IMR-90 (cell line): Measurements from ENCODE around the gene TENT5A. TPM values are rescaled to one million over a fixed set of nuclear protein-coding genes. Genes with fewer than 3 reads are reported as not detected.
A peak's percentile ranks its signal among the peaks of the same experiment; 100 is the strongest.

Experiments
- ATAC-seq: fragments of 200-7000 bp; cut with Tn5 transposase; 2 replicates; pipeline ENCODE4 v1.9.1; 2020; ENCODE audit warnings: low read depth, mild to moderate bottlenecking, moderate library complexity
- BruUV-seq: library from RNA; stranded (reverse); fragments of 400-500 nt; replicated peaks from 2 replicates; lab custom pipeline; 2021; lab: Mats Ljungman, UMichigan
- CTCF ChIA-PET: fragments of 300-600 bp; formaldehyde crosslinking; extraction: SDS; loops from one replicate; lab custom pipeline; 2021; ENCODE audit warnings: antibody characterized with exemption; lab: Yijun Ruan, JAX
- POLR2A ChIA-PET: fragments of 300-600 bp; sonication (Branson Sonifier 250); formaldehyde crosslinking; loops from one replicate; lab custom pipeline; 2022; ENCODE audit warnings: antibody characterized with exemption; ENCODE audit not compliant: unreplicated experiment; lab: Charles Lee
- DNase-seq: peaks from one replicate; pipeline ENCODE4 v3.0.0; 2013
- H2AFZ ChIP-seq: replicated peaks from 2 replicates; pipeline ENCODE3; 2013; ENCODE audit warnings: low read length, mild to moderate bottlenecking; ENCODE audit not compliant: poor library complexity
- H2AK5ac ChIP-seq: 2 replicates; pipeline ENCODE4 v1.6.1; 2013; ENCODE audit warnings: low read depth, low read length, inconsistent platforms
- H2AK9ac ChIP-seq: replicated peaks from 2 replicates; pipeline ENCODE3; 2013; ENCODE audit warnings: mild to moderate bottlenecking, low read depth, low read length, moderate library complexity; ENCODE audit not compliant: poor library complexity
- H2BK120ac ChIP-seq: 2 replicates; pipeline ENCODE4 v1.6.1; 2013; ENCODE audit warnings: low read depth, low read length, inconsistent platforms
- H2BK15ac ChIP-seq: 3 replicates; pipeline ENCODE4 v1.6.1; 2013; ENCODE audit warnings: low read depth, low read length, inconsistent platforms
- H2BK20ac ChIP-seq: 2 replicates; pipeline ENCODE4 v1.6.1; 2013; ENCODE audit warnings: low read depth, mild to moderate bottlenecking, inconsistent platforms, low read length, moderate library complexity
- H2BK5ac ChIP-seq: 2 replicates; pipeline ENCODE4 v1.6.1; 2013; ENCODE audit warnings: mild to moderate bottlenecking, low read depth, low read length, inconsistent platforms; ENCODE audit not compliant: poor library complexity, severe bottlenecking
- H3K14ac ChIP-seq: replicated peaks from 2 replicates; pipeline ENCODE4 v1.6.1; 2013; ENCODE audit warnings: low read depth, low read length, inconsistent platforms
- H3K18ac ChIP-seq: 2 replicates; pipeline ENCODE4 v1.6.1; 2013; ENCODE audit warnings: low read depth, low read length, control low read depth
- H3K23ac ChIP-seq: 2 replicates; pipeline ENCODE4 v1.6.1; 2013; ENCODE audit warnings: low read depth, low read length, inconsistent platforms
- H3K27ac ChIP-seq: 2 replicates; pipeline ENCODE4 v1.5.1; 2013; ENCODE audit warnings: mild to moderate bottlenecking, control low read depth, low read length; ENCODE audit not compliant: insufficient read depth
- H3K27me3 ChIP-seq: 2 replicates; pipeline ENCODE4 v1.6.1; 2013; ENCODE audit warnings: low read length; ENCODE audit not compliant: control insufficient read depth, insufficient read depth
- H3K36me3 ChIP-seq: 2 replicates; pipeline ENCODE4 v1.6.1; 2013; ENCODE audit warnings: low read length, mixed read lengths; ENCODE audit not compliant: control insufficient read depth, insufficient read depth
- H3K4ac ChIP-seq: 2 replicates; pipeline ENCODE4 v1.6.1; 2013; ENCODE audit warnings: low read depth, low read length, inconsistent platforms
- H3K4me1 ChIP-seq: 2 replicates; pipeline ENCODE4 v1.6.1; 2013; ENCODE audit warnings: low read length, mixed read lengths; ENCODE audit not compliant: control insufficient read depth, insufficient read depth
- H3K4me2 ChIP-seq: 2 replicates; pipeline ENCODE4 v1.6.1; 2013; ENCODE audit warnings: low read depth, mild to moderate bottlenecking, control low read depth, low read length, moderate library complexity
- H3K4me3 ChIP-seq: 2 replicates; pipeline ENCODE4 v1.5.1; 2013; ENCODE audit warnings: low read depth, mild to moderate bottlenecking, control low read depth, low read length, moderate library complexity; ENCODE audit not compliant: insufficient read depth
- H3K56ac ChIP-seq: 2 replicates; pipeline ENCODE4 v1.6.1; 2013; ENCODE audit warnings: low read length, inconsistent platforms; ENCODE audit not compliant: insufficient read depth; ENCODE audit errors: extremely low read depth
- H3K79me1 ChIP-seq, 2 experiments: 2 replicates each; pipeline ENCODE4 v1.6.1; 2013; ENCODE audit warnings: low read length in 2 of 2, inconsistent platforms in 1 of 2, low read depth in 1 of 2
- H3K9ac ChIP-seq: 2 replicates; pipeline ENCODE4 v1.6.1; 2013; ENCODE audit warnings: low read depth, low read length, control low read depth
- H3K9me1 ChIP-seq: 2 replicates; pipeline ENCODE4 v1.6.1; 2013; ENCODE audit warnings: low read length, inconsistent platforms; ENCODE audit not compliant: insufficient read depth
- H3K9me3 ChIP-seq: 2 replicates; pipeline ENCODE4 v1.6.1; 2013; ENCODE audit warnings: low read length; ENCODE audit not compliant: control insufficient read depth, insufficient read depth
- H4K20me1 ChIP-seq: 2 replicates; pipeline ENCODE4 v1.6.1; 2013; ENCODE audit warnings: low read length, inconsistent platforms; ENCODE audit not compliant: insufficient read depth
- H4K5ac ChIP-seq: 2 replicates; pipeline ENCODE4 v1.6.1; 2013; ENCODE audit warnings: mild to moderate bottlenecking, low read depth, low read length, control low read depth
- H4K8ac ChIP-seq, 2 experiments: 2 replicates each; pipeline ENCODE4 v1.6.1; 2013; ENCODE audit warnings: low read depth in 2 of 2, low read length in 2 of 2, control low read depth in 1 of 2, inconsistent platforms in 1 of 2
- H4K91ac ChIP-seq: 2 replicates; pipeline ENCODE4 v1.6.1; 2013; ENCODE audit warnings: low read depth, low read length, inconsistent platforms; ENCODE audit not compliant: insufficient read depth
- BHLHE40 ChIP-seq: fragments of 150-350 bp; IDR thresholded peaks from 2 replicates; pipeline ENCODE4 v1.6.1; 2016; ENCODE audit warnings: mild to moderate bottlenecking, low read depth, low read length
- CEBPB ChIP-seq: IDR thresholded peaks from 2 replicates; pipeline ENCODE4 v1.6.1; 2012; ENCODE audit warnings: low read depth, low read length, improper control_type of control experiment
- CHD1 ChIP-seq: IDR thresholded peaks from 2 replicates; pipeline ENCODE4 v1.6.1; 2012; ENCODE audit warnings: low read depth, low read length, improper control_type of control experiment
- FOS ChIP-seq: fragments of 150-350 bp; IDR thresholded peaks from 2 replicates; pipeline ENCODE4 v1.6.1; 2016; ENCODE audit warnings: low read depth, low read length
- MAFK ChIP-seq: IDR thresholded peaks from 2 replicates; pipeline ENCODE4 v1.6.1; 2012; ENCODE audit warnings: low read depth, low read length, improper control_type of control experiment
- MXI1 ChIP-seq: IDR thresholded peaks from 2 replicates; pipeline ENCODE4 v1.6.1; 2012; ENCODE audit warnings: low read depth, mild to moderate bottlenecking, low read length, moderate library complexity, borderline replicate concordance
- NFE2L2 ChIP-seq: fragments of 150-350 bp; IDR thresholded peaks from 2 replicates; pipeline ENCODE4 v1.6.1; 2016; ENCODE audit warnings: low read depth, mild to moderate bottlenecking, low read length
- POLR2A ChIP-seq: IDR thresholded peaks from 2 replicates; pipeline ENCODE4 v1.6.1; 2012; ENCODE audit warnings: mild to moderate bottlenecking, low read depth, low read length
- RAD21 ChIP-seq: IDR thresholded peaks from 2 replicates; pipeline ENCODE4 v1.6.1; 2012; ENCODE audit warnings: low read length, improper control_type of control experiment
- RCOR1 ChIP-seq: IDR thresholded peaks from 2 replicates; pipeline ENCODE4 v1.6.1; 2012; ENCODE audit warnings: mild to moderate bottlenecking, low read length, improper control_type of control experiment; ENCODE audit not compliant: insufficient replicate concordance
- RFX5 ChIP-seq: IDR thresholded peaks from 2 replicates; pipeline ENCODE4 v1.8.0; 2012; ENCODE audit warnings: low read depth, mild to moderate bottlenecking, low read length, moderate library complexity
- SMC3 ChIP-seq: fragments of 150-350 bp; IDR thresholded peaks from 2 replicates; pipeline ENCODE4 v1.6.1; 2016; ENCODE audit warnings: low read depth, mild to moderate bottlenecking, antibody characterized with exemption, low read length, moderate library complexity
- WGBS, 2 experiments: methylation state at CpG; one replicate each; pipeline versions ENCODE4 v1.1.5 to v1.1.7; 2013; ENCODE audit warnings: missing lambda C conversion rate in 2 of 2; ENCODE audit not compliant: insufficient read length in 1 of 2; ENCODE audit errors: extremely low coverage in 2 of 2; 5-methylcytosine and 5-hydroxymethylcytosine counted together
- dilution Hi-C: fragments of 300-500 bp; cut with HindIII; formaldehyde crosslinking; loops from one replicate; pipeline ENCODE4 v1.14.3; 2018; ENCODE audit warnings: low sequenced_read_pairs; ENCODE audit not compliant: unreplicated experiment
- in situ Hi-C: fragments of 300-500 bp; cut with MboI; formaldehyde crosslinking; loops from 3 replicates; pipeline ENCODE4 v1.14.3; 2019; ENCODE audit warnings: low sequenced_read_pairs, inconsistent platforms, mixed read lengths
- intact Hi-C: fragments of 100-400 bp; cut with micrococcal nuclease; formaldehyde crosslinking; loops from 2 replicates; pipeline ENCODE4 v1.10.0; 2022
- polyA plus RNA-seq, 3 experiments: library from polyadenylated mRNA; depleted of rRNA; stranded (reverse); fragments of >200 nt; gene quantifications; 2 replicates each; pipeline ENCODE4 v1.2.3, GENCODE V29; 2012; ENCODE audit warnings: low replicate concordance in 1 of 3
- total RNA-seq: library from RNA; depleted of rRNA; stranded (reverse); fragments of >200 nt; gene quantifications from 2 replicates; pipeline ENCODE4 v1.2.3, GENCODE V29; 2012
- TF ChIP-seq, protein P1 (sequence below): conservative IDR thresholded peaks from 2 replicates; pipeline ENCODE4 v1.5.1; 2012; ENCODE audit warnings: mild to moderate bottlenecking, low read depth, low read length, improper control_type of control experiment
- TF ChIP-seq, protein P2 (sequence below): fragments of 150-350 bp; IDR thresholded peaks from 2 replicates; pipeline ENCODE4 v1.6.1; 2016; ENCODE audit warnings: low read depth, mild to moderate bottlenecking, low read length, moderate library complexity, borderline replicate concordance
- TF ChIP-seq, protein P3 (sequence below): fragments of 150-350 bp; IDR thresholded peaks from 2 replicates; pipeline ENCODE4 v1.6.1; 2017; ENCODE audit warnings: mild to moderate bottlenecking, antibody characterized with exemption, low read length, low read depth

The TENT5A gene
- total and polyA plus RNA-seq, 2 of the 4 experiments (the other 2 are of a cell fraction), result 3.5 to 10.8 TPM

DNA sequence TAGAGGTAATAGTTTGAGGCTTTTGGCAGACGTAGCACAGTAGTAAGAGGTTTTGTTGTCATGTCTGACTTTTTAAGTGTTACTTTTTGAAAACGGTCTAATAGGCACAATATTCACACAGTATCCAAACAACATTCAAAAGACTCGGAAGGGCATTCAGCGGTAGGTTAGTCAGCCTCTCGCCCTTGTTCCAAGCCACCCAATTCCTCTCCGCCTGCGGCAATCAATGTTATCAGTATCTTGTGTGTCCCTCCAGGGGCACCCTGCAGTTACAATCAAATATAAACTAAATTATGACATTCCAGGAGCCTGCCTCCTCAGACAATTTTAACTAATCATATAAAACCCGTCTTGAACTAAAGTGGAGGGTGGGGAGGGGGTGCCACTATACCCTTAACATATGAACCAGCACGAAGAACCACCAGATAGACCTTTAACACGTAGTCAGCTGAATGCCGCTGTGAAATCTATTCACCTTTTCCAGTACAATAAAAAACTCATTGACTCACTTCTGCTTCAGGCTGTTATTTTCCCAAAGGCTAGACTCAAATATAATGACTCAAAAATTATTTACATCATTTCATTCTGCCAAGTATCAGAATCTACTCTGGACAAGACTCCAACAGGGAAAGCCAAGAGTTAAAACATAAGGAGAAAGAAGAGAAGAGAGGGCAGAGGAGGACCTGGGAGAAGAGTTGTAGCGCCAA lies 1.6 kb downstream of the TENT5A start:
- no TSS peak for BruUV-seq
- Histone ChIP-seq H3K36me3 (peaks cover 12% of the 10 kb centered on the region), H3K79me1 (peaks cover 16 to 40% of the 10 kb centered on the region in 2 experiments), H3K18ac (peak overlapping the region; percentile 45; the same call in 1 of the 2 replicates), H2BK20ac (no peak overlapping the region), H3K4me1 (peaks cover 12% of the 10 kb centered on the region), H3K9me1 (peaks cover 7% of the 10 kb centered on the region), H3K9ac (peak overlapping the region; percentile 87), H3K4me2 (peak overlapping the region; percentile 83), H2BK5ac (peak overlapping the region; percentile 55), H2AFZ (peak overlapping the region; percentile 90), H4K20me1 (peaks cover 18% of the 10 kb centered on the region; the same call in 1 of the 2 replicates), H3K23ac (peak overlapping the region; percentile 78; the same call in 1 of the 2 replicates), H3K56ac (no peak overlapping the region), H3K4ac (no peak overlapping the region), H2AK5ac (no peak overlapping the region), H3K27ac (peak overlapping the region; percentile 87; the same call in 1 of the 2 replicates), H3K27me3 (no peaks in the 10 kb centered on the region), H3K14ac (peak overlapping the region; percentile 79), H4K5ac (no peak overlapping the region), H3K9me3 (no peaks in the 10 kb centered on the region), H4K8ac (peak overlapping the region in 1 of 2 experiments; percentile 36; a peak in 2 of 4 replicates), H3K4me3 (peak overlapping the region; percentile 92), H4K91ac (no peak overlapping the region), H2AK9ac (no peak overlapping the region), H2BK15ac (no peak overlapping the region), H2BK120ac (0 out of 2 replicates have a peak overlapping the region, but pooled peaks have one; percentile 28)
- CTCF ChIA-PET, result no interaction called here
- DNase-seq (peak; percentile 18), ATAC-seq (no peak)
- dilution Hi-C loops (no loop called here), intact Hi-C loops (loop anchor here (2.0 to 10.0 kb wide), 9 partner anchors 186 to 1616 kb away; no protein-coding TSS in a partner anchor), in situ Hi-C loops (loop anchor here (10.0 to 25.0 kb wide), 3 partner anchors 1146 to 1614 kb away; no protein-coding TSS in a partner anchor)
- 80% methylated on average over 1 of the region's 12 CpGs; no CpG with 5 or more reads in 1 of the 2 experiments for WGBS, 2 experiments
- POLR2A ChIA-PET, result no interaction called here
- TF ChIP-seq MXI1 (no peak), CHD1 (no peak), SMC3 (no peak), RCOR1 (no peak), MAFK (no peak), CEBPB (no peak), BHLHE40 (no peak), NFE2L2 (no peak), POLR2A (no peak), FOS (no peak), RAD21 (no peak), RFX5 (no peak)
- TF ChIP-seq, protein P1, sequence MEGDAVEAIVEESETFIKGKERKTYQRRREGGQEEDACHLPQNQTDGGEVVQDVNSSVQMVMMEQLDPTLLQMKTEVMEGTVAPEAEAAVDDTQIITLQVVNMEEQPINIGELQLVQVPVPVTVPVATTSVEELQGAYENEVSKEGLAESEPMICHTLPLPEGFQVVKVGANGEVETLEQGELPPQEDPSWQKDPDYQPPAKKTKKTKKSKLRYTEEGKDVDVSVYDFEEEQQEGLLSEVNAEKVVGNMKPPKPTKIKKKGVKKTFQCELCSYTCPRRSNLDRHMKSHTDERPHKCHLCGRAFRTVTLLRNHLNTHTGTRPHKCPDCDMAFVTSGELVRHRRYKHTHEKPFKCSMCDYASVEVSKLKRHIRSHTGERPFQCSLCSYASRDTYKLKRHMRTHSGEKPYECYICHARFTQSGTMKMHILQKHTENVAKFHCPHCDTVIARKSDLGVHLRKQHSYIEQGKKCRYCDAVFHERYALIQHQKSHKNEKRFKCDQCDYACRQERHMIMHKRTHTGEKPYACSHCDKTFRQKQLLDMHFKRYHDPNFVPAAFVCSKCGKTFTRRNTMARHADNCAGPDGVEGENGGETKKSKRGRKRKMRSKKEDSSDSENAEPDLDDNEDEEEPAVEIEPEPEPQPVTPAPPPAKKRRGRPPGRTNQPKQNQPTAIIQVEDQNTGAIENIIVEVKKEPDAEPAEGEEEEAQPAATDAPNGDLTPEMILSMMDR, result no peak
- TF ChIP-seq, protein P2, sequence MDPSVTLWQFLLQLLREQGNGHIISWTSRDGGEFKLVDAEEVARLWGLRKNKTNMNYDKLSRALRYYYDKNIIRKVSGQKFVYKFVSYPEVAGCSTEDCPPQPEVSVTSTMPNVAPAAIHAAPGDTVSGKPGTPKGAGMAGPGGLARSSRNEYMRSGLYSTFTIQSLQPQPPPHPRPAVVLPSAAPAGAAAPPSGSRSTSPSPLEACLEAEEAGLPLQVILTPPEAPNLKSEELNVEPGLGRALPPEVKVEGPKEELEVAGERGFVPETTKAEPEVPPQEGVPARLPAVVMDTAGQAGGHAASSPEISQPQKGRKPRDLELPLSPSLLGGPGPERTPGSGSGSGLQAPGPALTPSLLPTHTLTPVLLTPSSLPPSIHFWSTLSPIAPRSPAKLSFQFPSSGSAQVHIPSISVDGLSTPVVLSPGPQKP, result no peak
- TF ChIP-seq, protein P3, sequence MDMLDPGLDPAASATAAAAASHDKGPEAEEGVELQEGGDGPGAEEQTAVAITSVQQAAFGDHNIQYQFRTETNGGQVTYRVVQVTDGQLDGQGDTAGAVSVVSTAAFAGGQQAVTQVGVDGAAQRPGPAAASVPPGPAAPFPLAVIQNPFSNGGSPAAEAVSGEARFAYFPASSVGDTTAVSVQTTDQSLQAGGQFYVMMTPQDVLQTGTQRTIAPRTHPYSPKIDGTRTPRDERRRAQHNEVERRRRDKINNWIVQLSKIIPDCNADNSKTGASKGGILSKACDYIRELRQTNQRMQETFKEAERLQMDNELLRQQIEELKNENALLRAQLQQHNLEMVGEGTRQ, result no peak
